NCI-H2196 (cell line): Measurements from ENCODE around the gene AHDC1.
"Not testable (repeated sequence)": the region's sequence is repeated elsewhere in the genome, so short reads cannot be mapped to it uniquely, and the experiment has no call there.

Experiments
- DNase-seq: peaks from one replicate; lab custom pipeline; 2025; ENCODE audit not compliant: unreplicated experiment; lab: John Stamatoyannopoulos, UW

AHDC1 gene

DNA sequence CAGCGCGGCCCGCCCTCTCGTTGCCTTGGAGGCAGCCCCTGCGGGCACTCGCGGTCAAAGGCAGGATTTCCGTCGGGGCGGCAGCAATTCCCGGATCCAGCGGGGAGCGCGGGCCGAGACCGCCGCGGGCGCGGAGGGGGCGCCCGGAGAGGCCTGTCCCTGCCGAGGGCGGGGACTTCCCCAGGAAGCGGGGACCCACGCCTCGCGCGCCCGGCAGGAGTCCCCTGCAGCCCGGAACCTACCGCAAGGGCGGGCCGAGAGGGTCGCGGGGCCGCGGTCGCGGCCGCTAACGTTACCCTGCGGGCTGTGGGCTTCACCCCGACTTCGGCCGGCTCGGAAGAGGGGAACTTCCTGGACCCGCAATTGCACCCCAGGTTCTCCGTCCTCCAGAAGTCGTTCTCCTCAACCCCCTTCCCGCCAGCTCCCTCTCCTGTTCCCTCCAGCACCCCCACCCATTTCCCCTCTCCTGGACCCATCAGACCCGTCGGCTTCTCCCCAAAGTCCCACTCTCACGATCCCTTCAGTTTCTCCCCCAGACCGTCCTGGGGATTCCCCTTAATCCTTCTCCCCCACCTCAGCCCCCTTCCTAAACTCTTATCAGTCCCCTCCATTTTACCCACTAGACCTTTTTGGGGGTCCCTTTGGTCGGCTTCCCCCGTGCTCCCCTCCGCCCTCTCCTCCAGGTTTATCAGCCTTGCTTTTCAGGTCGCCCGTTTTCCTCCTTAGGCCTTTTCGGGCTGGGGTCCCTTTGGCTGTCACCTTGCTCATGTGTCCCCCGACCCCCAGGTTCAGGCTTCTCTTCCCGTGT lies 30.4 kb upstream of the AHDC1 start:
- no peak for DNase-seq

DNA sequence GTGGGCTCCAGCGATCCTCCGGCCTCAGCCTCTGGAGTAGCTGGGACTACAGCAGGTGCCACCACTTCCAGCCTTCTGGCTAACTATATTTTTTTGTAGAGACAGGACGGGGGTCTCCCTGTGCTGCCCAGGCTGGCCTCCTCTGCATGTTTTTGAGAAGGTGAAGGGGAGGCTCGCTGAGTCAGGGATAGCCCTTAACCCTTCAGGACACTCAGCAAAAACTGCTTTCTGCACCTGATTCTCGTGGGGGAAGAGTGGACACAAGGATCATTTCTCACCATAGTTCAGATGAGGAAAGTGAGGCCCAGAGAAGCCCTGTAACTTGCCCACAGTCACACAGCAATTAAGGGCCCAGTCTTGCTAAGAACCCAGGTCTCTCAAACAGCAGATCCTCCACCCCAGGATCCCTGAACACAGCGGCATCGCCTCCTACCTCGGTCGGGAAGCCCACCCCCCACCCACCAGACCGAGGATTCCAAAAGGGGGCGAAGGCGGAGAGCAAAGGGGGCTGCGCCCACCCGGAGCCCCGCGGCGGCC lies 29.8 kb upstream of the AHDC1 start:
- DNase-seq = no peak

DNA sequence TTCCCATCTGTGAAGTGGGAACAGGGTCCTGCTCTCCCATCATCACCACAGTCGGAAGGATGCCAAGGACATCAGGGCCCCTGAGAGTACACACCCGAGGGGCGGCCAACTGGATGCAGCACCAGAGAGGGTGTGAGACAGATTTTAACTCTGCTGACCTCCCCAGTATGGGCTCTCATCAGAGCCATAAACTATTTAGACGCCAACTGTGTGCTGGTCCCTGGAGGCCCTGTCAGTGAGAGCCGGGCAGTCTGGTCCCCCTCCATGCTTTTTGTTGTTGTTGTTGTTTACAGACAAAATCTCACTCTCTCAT lies 29.3 kb upstream of the AHDC1 start:
- DNase-seq = no peak

DNA sequence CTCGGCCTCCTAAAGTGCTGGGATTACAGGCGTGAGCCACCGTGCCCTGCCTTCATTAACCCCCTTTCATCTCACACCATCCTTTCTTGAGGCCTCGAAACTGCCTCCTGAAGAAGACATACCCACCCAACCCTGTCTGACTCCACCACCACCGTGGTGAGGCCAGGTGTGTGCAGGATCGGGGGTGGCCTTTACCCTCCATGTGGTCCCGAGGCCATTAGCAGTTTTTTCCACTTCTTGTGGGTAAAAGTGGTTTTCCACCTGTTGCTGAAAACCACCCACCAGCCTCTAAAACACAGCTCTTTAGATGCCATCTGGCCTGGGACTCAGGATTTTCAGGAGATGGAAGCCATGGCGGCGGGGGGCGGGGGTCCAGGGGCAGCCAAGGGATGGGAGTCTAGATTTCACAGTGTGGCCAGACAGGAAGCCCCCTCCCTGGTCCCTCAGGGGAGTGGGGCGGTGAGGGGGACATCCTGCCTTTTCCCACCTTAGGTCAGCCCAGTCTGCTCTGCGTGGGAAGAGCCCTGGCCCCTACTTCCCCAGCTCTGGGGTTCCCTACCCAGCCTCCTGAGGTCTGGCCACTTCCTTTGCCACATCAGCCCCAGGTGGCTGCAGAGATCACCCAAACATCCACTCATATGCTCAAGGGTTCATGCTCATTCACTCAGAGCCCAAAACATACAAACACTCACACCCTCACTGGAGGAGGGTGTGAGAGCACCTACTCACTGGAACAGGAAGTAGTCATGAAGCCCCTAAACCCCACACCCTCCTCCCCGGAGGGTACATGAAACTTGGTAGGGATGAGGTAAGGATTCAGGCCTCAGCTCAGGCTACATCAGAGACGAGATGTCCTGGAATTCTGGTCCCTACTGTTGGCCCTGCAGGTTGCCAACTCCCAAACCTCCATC lies 28.7 kb upstream of the AHDC1 start:
- no peak for DNase-seq

DNA sequence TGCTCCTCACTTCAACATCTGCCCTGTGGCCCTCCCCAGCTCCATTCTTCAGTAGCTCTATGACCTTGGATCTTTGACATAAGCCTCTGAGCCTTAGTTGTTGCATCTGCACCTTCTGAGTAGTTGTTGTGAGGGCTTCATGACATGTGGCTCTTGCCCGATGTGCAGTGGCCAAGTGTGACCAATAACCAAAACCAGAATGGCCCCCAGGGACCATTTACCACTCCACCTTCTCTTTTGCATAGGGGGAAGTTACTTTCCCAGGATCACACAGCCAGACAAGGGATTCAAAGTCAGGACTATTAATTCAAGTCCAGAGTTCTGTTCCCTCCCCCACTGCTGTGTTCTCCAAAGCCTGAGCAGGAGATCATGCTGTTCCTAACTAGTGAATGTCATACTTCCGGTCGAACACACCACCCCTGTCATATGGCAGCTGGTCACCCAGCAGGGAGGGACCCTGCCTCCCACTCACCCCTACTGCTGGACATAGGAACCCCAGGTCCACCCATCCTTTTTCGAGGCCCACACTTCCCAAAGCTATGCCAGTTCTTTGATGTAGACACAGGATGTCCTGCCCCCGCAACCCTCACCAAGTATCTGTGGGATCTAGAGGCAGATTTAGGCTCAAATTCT lies 27.0 kb upstream of the AHDC1 start:
- no peak for DNase-seq

DNA sequence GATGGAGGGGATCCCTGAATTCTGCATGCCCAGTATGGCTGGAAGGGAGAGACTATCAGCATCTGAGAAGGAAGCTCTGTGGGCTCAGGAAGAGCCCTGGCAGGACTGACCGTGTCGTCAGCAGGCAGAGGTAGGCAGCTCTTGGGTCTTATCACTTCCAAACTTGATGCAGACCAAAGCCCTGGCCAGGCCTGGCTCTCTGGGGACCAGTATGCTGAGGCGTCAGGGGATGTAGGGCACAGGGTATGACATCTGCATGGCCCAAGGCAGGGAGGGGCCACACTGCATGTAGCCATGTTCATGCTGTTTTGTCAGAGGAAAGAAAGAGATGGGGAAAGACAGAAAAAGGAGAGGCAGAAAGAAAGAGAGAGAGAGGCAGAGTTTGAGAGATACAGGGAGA lies 24.8 kb upstream of the AHDC1 start:
- DNase-seq = no peak

DNA sequence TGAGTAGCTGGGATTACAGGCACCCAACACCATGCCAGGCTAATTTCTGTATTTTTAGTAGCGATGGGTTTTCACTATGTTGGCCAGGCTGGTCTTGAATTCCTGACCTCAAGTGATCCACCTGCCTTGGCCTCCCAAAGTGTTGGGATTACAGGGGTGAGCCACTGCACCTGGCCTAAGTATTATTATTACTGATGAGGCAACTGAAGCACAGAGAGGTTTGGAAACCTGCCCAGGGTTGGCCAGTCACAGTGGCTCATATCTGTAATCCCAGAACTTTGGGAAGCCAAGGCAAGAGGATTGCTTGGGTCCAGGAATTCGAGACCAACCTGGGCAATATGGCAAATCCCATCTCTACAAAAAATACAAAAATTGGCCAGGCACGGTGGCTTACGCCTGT lies 23.8 kb upstream of the AHDC1 start:
- not testable (repeated sequence) for DNase-seq

DNA sequence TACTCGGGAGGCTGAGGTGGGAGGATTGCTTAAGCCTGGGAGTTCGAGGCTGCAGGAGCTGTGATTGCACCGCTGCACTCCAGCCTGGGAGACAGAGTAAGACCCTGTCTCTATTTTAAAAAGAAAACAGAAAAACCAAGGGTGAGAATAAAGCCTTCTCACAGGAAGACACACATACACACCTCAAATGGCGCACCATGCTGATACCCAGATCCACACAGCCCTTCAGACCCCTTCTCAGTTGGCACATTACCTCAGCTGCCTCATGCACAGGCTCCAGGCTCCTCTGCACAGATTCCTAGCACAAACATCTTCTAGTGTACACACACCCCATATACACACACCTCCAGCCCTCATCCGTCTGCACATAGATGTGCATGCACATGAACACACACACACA lies 23.1 kb upstream of the AHDC1 start:
- no peak for DNase-seq

DNA sequence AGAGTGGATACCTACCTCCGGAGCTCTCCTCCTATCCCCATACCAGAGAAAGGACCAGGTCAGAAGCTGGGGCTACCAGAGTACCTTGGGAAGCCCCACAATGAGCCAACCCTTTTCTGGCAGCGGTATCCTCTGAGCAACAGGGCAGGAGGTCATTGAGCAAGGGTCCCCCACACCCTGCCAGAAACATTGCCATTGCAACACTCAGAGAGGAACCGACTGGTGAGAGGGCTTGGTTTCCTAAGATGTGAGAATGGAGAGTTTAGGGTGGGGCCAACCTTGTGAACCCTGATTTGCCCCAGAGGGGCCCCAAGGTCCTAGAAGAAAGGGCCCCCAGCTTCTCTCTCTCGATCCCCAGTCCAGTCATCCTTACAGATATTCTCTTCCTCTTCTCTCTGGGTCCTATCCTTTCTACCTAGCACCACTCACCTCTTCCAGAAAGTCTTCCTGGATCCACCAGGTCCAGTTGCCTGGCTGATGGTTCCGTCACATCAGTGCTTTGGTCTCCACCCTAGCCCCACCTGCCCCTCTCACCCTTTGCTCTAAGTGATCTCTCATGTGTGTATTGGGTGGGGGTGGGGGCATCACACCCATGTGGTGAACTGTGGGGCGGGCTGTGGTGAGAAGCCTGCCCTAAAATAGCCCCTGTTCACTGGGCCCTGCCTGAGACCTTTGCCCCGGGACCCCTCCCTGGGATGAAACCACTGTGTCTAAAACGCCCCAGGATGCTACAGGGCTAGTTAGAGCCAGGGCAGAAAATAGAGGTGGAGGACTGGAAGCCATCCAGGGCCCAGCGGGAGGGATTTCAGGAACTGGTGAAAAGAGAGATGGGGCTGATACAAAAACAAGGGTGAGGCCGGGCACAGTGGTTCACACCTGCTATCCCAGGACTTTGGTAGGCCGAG lies 22.3 kb upstream of the AHDC1 start:
- no peak for DNase-seq

DNA sequence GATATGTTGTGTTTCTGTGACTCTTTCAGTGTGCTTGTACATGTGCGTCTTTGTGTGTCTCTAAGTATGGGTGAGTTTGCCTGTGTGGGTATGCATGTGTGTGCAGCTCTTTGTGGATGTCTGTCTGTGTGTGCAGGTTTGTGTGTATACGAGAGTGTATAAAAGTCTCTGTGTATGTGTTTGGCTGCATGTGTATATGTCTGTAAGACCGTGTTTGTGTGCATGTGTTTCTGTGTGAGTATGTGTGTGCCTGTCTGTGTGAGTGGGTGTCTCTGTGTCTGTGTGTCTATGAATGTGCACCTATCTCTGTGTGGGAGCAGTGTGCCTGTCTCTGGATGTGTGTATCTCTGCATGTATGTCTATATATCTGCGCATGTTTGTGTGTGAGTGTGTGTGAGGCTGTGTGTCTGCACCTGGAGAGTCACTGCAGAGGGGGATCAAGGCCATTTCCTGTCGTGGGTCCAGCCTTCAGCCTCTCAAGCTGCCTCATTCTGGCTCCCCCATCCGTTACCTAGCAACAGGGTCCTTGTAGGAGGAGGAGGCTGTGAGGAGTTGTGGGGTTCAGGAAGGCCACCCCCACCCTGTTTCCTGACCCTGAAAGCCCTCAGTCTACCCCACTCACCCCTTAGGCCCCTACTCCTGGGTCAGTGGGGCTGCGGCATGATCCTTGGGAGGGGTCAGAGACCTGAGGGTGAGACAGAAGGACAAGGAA lies 20.7 kb upstream of the AHDC1 start:
- DNase-seq = peak; percentile 66

DNA sequence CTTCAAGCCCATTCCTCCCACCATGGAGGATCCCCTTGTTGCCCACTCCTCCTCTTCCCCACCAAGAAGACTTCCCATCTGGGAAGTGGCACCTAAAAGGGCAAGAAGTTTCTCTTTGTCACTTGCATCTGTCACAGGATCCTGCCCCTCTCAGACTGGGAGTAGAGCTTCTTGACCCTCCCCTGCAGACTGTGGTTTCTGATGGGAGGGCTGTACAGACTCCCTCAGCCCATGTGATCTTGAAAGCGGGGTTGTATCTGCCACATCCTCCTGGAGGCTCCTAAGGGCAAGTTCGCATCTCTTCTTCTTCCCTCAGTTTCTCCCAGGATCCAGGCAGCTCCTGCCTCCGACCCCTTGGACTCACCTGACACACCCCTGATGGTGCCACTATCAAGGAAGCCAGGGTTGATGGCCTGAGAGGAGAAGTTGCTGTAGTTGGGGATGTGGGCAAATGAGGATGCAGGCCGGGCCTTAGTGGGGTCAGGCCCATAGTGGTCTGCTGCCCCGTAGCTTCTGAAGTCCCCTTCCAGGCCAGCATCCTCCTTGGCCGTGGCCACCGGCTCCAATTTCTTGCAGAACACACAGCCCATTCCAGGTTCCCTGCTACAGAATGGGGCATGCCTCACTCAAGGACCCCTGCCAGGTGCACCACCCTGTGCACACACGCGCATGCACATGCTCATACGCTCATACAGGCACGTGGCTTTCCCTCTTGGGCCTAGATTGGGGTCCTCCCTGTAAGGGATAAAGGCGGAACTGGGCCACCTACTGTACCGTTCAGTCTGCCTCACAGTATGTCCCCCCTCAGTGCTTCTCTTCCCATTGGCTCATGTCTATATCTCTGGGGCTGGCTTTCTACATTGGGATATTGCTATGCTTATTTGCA lies 19.6 kb upstream of the AHDC1 start:
- no peak for DNase-seq

DNA sequence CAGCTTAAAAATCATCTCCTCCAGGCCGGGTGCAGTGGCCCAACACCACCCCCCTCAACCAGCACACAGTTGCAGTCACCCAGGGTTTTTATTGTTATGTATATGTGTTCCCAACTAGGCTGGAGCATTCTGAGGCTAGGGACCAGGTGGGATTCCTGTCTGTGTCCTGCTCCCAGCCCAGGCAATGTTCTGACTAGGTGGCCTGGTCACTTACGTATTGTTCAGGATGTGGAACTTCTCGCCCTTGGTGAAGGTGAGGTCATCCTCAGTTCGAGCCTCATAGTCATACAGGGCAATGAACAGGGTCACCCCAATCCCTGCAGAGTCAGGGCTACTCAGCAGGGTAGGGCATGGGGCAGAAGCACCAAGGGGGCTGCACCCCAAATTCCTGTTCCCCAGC lies 18.9 kb upstream of the AHDC1 start:
- no peak for DNase-seq

DNA sequence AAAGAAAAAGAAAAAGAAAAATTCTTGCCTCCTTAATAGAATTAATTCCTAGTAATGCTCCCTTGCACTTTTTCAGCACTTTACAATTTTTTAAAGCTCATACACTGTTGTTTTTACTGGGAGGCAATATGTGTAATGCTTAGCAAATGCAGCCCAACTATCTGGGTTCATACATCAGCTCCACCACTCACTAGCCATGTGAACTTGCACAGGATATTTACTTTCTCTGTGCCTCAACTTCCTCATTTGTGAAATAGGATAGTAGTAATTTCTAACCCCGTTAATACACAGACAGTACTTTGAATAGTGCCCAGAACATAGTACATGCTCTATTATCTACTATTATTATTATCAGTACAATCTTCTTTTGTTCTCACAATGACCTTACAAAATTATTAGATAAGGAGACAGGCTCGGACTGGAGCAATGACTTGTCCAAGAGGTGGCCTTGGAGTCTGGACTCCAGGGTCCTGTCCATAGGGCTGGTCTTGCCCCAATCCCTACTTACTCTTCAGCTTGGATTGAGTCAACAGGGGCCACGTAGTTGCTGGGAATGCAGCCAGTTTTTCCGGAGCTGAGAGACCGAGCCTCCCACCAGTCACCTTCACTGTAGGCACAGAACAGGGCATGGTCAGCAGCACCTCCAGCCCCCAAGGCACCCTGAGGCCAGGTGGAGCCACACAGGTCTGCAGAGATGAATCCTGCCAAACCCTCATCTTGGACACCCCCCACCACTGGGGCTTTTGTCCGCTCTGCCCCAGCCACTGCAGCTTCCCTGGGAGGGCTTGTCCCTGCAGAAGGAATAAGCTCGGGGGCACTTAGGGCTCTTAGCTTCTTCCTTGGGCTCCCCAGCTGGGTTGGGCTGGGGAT lies 17.3 kb upstream of the AHDC1 start:
- DNase-seq = no peak

DNA sequence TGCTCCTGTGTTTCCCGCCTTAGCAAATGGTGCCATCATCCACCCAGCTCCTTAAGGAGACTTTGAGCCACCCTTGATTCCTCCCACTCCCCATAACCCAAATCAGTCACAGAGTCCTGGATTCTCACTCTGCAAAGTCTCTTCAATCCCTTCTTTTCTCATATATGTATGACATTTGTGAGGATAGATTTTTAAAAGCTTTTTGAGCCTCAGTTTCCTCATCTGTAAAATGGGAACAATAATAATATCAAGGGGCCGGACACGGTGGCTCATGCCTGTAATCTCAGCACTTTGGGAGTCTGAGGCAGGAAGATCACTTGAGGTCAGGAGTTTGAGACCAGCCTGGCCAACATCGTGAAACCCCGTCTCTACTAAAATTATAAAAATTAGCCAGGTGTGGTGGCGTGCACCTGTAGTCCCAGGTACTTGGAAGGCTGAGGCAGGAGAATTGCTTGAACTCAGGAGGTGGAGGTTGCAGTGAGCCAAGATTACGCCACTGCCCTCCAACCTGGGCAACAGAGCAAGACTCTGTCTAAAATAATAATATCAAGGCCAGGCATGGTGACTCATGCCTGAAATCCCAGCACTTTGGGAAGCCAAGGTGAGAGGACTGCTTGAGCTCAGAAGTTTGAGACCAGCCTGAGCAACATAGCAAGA lies 16.0 kb upstream of the AHDC1 start:
- DNase-seq = not testable (repeated sequence)

DNA sequence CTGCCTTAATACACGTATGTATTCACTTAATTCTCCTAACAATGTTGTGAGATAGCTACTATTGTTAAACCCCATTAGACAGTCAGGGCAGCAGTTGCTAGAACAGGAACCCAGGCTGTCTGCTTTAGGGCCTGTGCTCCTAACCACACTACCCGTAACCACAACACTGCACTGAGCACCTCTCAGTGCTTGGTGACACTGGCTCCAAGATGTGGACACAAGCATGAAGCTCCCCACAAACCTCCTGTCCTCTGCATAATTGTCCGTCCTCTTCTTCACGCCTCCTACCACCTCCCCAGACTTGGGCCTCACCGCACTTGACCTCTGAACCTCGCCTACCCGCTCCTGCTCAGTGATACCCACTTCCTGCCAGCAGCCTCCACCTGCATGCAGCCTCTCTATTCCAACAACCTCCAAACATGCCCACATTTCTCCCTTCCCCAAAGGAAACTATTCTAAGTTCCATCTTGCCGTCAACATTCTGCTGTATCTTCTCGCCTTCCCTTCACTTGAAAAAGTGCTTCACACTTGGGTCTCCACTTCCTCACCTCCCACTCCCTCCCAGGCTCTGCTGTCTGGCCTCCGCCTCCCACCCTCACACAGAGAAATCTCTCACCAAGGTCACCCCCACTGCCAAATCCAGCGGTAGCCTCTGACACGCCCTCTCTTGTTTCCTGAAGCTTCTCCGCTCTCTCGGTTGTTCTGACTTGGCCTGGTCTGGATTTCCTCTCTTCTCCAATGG lies 14.6 kb upstream of the AHDC1 start:
- no peak for DNase-seq

DNA sequence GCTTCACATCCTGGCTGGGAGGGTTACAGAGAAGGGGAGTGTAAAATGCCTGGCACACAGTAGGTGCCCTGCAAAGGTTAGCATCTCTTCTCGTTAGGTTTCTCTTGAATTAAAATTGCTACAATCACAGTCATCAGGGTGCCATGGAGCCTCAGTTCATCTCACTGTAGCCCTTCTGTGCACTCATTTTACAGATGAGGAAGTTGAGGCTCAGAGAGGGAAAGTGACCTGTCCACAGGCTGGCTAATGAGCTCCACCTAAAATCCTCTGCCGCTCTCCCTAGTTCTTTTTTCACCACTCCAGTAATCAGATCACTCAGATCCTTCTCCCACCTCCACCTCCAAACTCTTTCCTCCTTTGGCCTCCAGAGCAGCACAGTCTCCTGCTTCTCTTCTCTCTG lies 13.5 kb upstream of the AHDC1 start:
- no peak for DNase-seq

DNA sequence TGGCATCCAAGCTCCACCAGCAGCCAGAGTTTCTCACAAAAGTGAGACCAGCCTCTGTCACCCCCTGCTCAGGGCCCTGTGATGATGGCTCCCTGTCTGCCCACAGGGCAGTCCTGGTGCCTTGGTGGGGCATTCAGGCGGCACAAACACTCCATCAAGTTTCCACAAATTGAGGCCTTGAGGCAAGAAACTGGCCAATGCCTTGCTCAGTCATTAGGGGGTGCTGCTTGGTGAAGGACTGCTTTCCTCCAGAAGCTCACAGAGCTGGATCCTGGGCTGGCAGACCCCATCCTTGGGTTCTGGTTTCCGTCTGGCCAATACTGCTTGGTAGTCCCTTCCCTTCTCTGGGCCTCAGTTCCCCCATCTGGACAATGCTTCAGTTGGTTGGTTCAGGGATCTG lies 12.5 kb upstream of the AHDC1 start:
- no peak for DNase-seq
